ENCODE results near the gene TMEM43.

DNA sequence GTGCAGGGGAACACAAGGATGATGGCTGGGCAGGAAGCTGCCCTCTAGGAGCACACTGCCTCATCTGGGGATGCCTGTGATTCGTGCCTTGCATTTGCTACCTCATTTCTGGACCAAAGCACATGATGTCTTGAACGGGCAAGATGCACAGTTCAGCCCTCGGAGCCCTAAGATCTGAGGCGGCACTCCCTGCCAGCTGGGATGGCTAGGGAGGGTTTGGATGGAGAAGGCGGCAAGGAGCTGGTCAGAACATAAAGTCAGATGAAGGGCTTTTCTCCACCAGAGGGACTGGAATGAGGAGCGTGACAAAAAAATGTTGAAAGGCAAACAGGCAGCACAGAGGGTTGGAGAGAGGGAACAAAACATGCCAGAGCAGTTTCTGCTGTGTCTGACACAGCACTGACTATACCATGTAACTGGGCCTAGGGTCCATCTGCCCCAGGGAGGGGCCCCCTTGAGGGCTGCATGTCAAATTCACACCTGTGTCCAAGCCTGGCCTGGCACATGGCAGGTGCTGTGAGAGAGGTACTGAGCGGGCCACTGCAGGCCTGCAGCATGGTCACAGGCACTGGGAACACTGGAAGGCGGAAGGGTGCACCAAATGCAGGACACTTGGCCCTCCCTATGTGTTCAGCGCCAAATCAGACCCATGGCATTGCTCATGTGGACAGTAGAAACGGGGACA lies 21.7 kb downstream of the TMEM43 start:
- TF ChIP-seq EZH2 (IDR thresholded peaks at IDR 0.05; ENCODE audit: insufficient read depth, low read length) (no peak), CTCF (IDR thresholded peaks at IDR 0.05; ENCODE audit: insufficient read depth, low read depth, low read length) (no peak)

Data from astrocyte (in vitro differentiated cells and primary cell).